ENCODE data around the gene CALML5. TPM values are rescaled to one million over a fixed set of nuclear protein-coding genes. Genes with fewer than 3 reads are reported as not detected.

CALML5 gene
- total RNA-seq, 1 experiment from 2014 or later: not detected

- Mint-ChIP-seq H3K4me3 (ENCODE audit: unreplicated experiment) (no peak overlapping the region), H3K27me3 (ENCODE audit: insufficient read depth, unreplicated experiment) (no peaks in the 10 kb centered on the region), H3K4me1 (ENCODE audit: insufficient read depth, unreplicated experiment) (peaks cover 25% of the 10 kb centered on the region), H3K36me3 (ENCODE audit: insufficient read depth, unreplicated experiment) (peaks cover 59% of the 10 kb centered on the region), H3K27ac (ENCODE audit: low read depth, unreplicated experiment) (no peak overlapping the region), H3K9me3 (ENCODE audit: unreplicated experiment) (peaks cover 7% of the 10 kb centered on the region)
- DNase-seq (ENCODE audit: unreplicated experiment): no peak
- ChIA-PET POLR2A (interaction anchor here (0.6 to 1.8 kb wide), 6 partner anchors 9 to 144 kb away, joined by 3 to 6 read pairs (median 5); no protein-coding TSS in a partner anchor), CTCF (interaction anchor here (0.6 to 2.1 kb wide), 4 partner anchors 16 to 162 kb away, joined by 3 to 11 read pairs (median 4); no protein-coding TSS in a partner anchor)
- no TSS peak for BruUV-seq (replicated peaks)
- TF ChIP-seq CTCF (IDR thresholded peaks at IDR 0.05; ENCODE audit: unreplicated experiment): no peak
- intact Hi-C loops (cut with micrococcal nuclease): no loop called here
Observed at GRCh38 chr10:5461203-5461588, 38.2 kb downstream of the CALML5 start.

GRCh38 chr10:5460468-5461202, 38.7 kb downstream of the CALML5 start:
- peaks cover 65% of the 10 kb centered on the region for H3K36me3 Mint-ChIP-seq (ENCODE audit: insufficient read depth, unreplicated experiment)
- intact Hi-C loops (cut with micrococcal nuclease): no loop called here
- no peak overlapping the region for H3K4me3 Mint-ChIP-seq (ENCODE audit: unreplicated experiment)
- POLR2A ChIA-PET: interaction anchor here (0.6 to 1.8 kb wide), 4 partner anchors 15 to 144 kb away, joined by 3 to 6 read pairs (median 6); no protein-coding TSS in a partner anchor
- BruUV-seq (replicated peaks): no TSS peak
- H3K9me3 Mint-ChIP-seq (ENCODE audit: unreplicated experiment): peaks cover 7% of the 10 kb centered on the region
- no peak for TF ChIP-seq CTCF (IDR thresholded peaks at IDR 0.05; ENCODE audit: unreplicated experiment)
- peaks cover 24% of the 10 kb centered on the region for H3K4me1 Mint-ChIP-seq (ENCODE audit: insufficient read depth, unreplicated experiment)
- no peaks in the 10 kb centered on the region for H3K27me3 Mint-ChIP-seq (ENCODE audit: insufficient read depth, unreplicated experiment)
- no peak for DNase-seq (ENCODE audit: unreplicated experiment)
- CTCF ChIA-PET: interaction anchor here (0.7 to 2.1 kb wide), 3 partner anchors 16 to 162 kb away, joined by 3 to 11 read pairs (median 3); no protein-coding TSS in a partner anchor
- H3K27ac Mint-ChIP-seq (ENCODE audit: low read depth, unreplicated experiment): no peak overlapping the region

- DNase-seq (ENCODE audit: unreplicated experiment): no peak
- no peak for TF ChIP-seq CTCF (IDR thresholded peaks at IDR 0.05; ENCODE audit: unreplicated experiment)
- Mint-ChIP-seq H3K4me3 (ENCODE audit: unreplicated experiment) (no peak overlapping the region), H3K36me3 (ENCODE audit: insufficient read depth, unreplicated experiment) (peaks cover 80% of the 10 kb centered on the region), H3K9me3 (ENCODE audit: unreplicated experiment) (peaks cover 7% of the 10 kb centered on the region), H3K27ac (ENCODE audit: low read depth, unreplicated experiment) (no peak overlapping the region), H3K27me3 (ENCODE audit: insufficient read depth, unreplicated experiment) (no peaks in the 10 kb centered on the region), H3K4me1 (ENCODE audit: insufficient read depth, unreplicated experiment) (peaks cover 17% of the 10 kb centered on the region)
- POLR2A ChIA-PET: interaction anchor here (0.6 to 1.5 kb wide), 3 partner anchors 8 to 366 kb away, joined by 3 to 4 read pairs (median 3); no protein-coding TSS in a partner anchor
- CTCF ChIA-PET: interaction anchor here (0.8 kb wide), 2 partner anchors 164 to 171 kb away, joined by 3 to 4 read pairs; no protein-coding TSS in a partner anchor
- intact Hi-C loops (cut with micrococcal nuclease): no loop called here
- BruUV-seq (replicated peaks): no TSS peak
Observed at GRCh38 chr10:5458949-5459747, 40.2 kb downstream of the CALML5 start.

- no peak overlapping the region for H3K4me3 Mint-ChIP-seq (ENCODE audit: unreplicated experiment)
- intact Hi-C loops (cut with micrococcal nuclease): no loop called here
Observed at GRCh38 chr10:5458425-5458824, 40.9 kb downstream of the CALML5 start.

More at GRCh38 chr10:5458425-5458824, 40.9 kb downstream of the CALML5 start:
- Mint-ChIP-seq H3K9me3 (ENCODE audit: unreplicated experiment) (peaks cover 2% of the 10 kb centered on the region), H3K27me3 (ENCODE audit: insufficient read depth, unreplicated experiment) (no peaks in the 10 kb centered on the region), H3K27ac (ENCODE audit: low read depth, unreplicated experiment) (no peak overlapping the region), H3K36me3 (ENCODE audit: insufficient read depth, unreplicated experiment) (peaks cover 86% of the 10 kb centered on the region), H3K4me1 (ENCODE audit: insufficient read depth, unreplicated experiment) (peaks cover 17% of the 10 kb centered on the region)
- no TSS peak for BruUV-seq (replicated peaks)
- DNase-seq (ENCODE audit: unreplicated experiment): no peak
- ChIA-PET POLR2A (interaction anchor here (1.5 kb wide), 1 partner anchor 154 kb away, joined by 4 read pairs; no protein-coding TSS in a partner anchor), CTCF (interaction anchor here (0.8 kb wide), 1 partner anchor 171 kb away, joined by 3 read pairs; no protein-coding TSS in a partner anchor)
- no peak for TF ChIP-seq CTCF (IDR thresholded peaks at IDR 0.05; ENCODE audit: unreplicated experiment)

Data from MCF 10A (cell line).